Keratinocyte (primary cell): Measurements from ENCODE around the gene EEA1. TPM values are rescaled to one million over a fixed set of nuclear protein-coding genes. Genes with fewer than 3 reads are reported as not detected.

Source experiments
- DNase-seq: peaks from one replicate; pipeline ENCODE4 v3.0.0-alpha.2; 2011; ENCODE audit warnings: low read depth, missing footprints, low spot score
- FAIRE-seq: peaks from 2 replicates; lab custom pipeline; 2011; peaks lifted over from hg19 to GRCh38; lab: Jason Lieb, UNC
- H2AFZ ChIP-seq: 2 replicates; pipeline ENCODE4 v1.6.0; 2012; ENCODE audit warnings: low read length, control low read depth, inconsistent platforms; ENCODE audit not compliant: control insufficient read depth
- H3K27ac ChIP-seq: 2 replicates; pipeline ENCODE4 v1.5.1; 2011; ENCODE audit warnings: low read length; ENCODE audit not compliant: control insufficient read depth, insufficient read depth
- H3K27me3 ChIP-seq: 3 replicates; pipeline ENCODE4 v1.6.0; 2011; ENCODE audit warnings: low read length; ENCODE audit not compliant: control insufficient read depth, insufficient read depth; ENCODE audit errors: extremely low read depth
- H3K36me3 ChIP-seq, 2 experiments: 2 replicates in 1 of 2; 3 replicates in 1 of 2; pipeline ENCODE4 v1.5.1; 2011; ENCODE audit warnings: low read length in 2 of 2, mild to moderate bottlenecking in 1 of 2; ENCODE audit not compliant: control insufficient read depth in 2 of 2, insufficient read depth in 2 of 2; ENCODE audit errors: extremely low read depth in 1 of 2
- H3K4me1 ChIP-seq: 3 replicates; pipeline ENCODE4 v1.5.1; 2011; ENCODE audit warnings: low read length; ENCODE audit not compliant: control insufficient read depth, insufficient read depth; ENCODE audit errors: extremely low read depth
- H3K4me2 ChIP-seq: 3 replicates; pipeline ENCODE4 v1.6.0; 2011; ENCODE audit warnings: low read depth, low read length; ENCODE audit not compliant: control insufficient read depth, insufficient read depth; ENCODE audit errors: extremely low read depth
- H3K4me3 ChIP-seq, 3 experiments: fragments of 200-600 bp in 1 of 3; sonication (generic) in 1 of 3; 2 replicates in 2 of 3; 3 replicates in 1 of 3; pipeline ENCODE4 v1.5.1; 2011 to 2016; ENCODE audit warnings: low read length in 3 of 3, mild to moderate bottlenecking in 3 of 3, control low read depth in 2 of 3, inconsistent platforms in 1 of 3, low read depth in 1 of 3, mixed read lengths in 1 of 3, mixed run types in 1 of 3, moderate library complexity in 1 of 3; ENCODE audit not compliant: control insufficient read depth in 2 of 3, insufficient read depth in 2 of 3; ENCODE audit errors: extremely low read depth in 1 of 3
- H3K79me2 ChIP-seq: 2 replicates; pipeline ENCODE4 v1.6.0; 2012; ENCODE audit warnings: low read length; ENCODE audit not compliant: control insufficient read depth, insufficient read depth
- H3K9ac ChIP-seq: 3 replicates; pipeline ENCODE4 v1.6.0; 2011; ENCODE audit warnings: low read length; ENCODE audit not compliant: control insufficient read depth, insufficient read depth; ENCODE audit errors: extremely low read depth
- H3K9me1 ChIP-seq: 3 replicates; pipeline ENCODE4 v1.6.0; 2011; ENCODE audit warnings: low read length; ENCODE audit not compliant: control insufficient read depth, insufficient read depth; ENCODE audit errors: extremely low read depth
- H3K9me3 ChIP-seq: 2 replicates; pipeline ENCODE4 v1.5.1; 2012; ENCODE audit warnings: low read depth, low read length; ENCODE audit not compliant: control insufficient read depth
- H4K20me1 ChIP-seq: 3 replicates; pipeline ENCODE4 v1.6.0; 2011; ENCODE audit warnings: low read length; ENCODE audit not compliant: control insufficient read depth, insufficient read depth; ENCODE audit errors: extremely low read depth
- EZH2 ChIP-seq: IDR thresholded peaks from one replicate; pipeline ENCODE4 v1.6.1; 2012; ENCODE audit warnings: inconsistent platforms, mild to moderate bottlenecking, low read length, moderate library complexity
- dilution Hi-C: fragments of 300-500 bp; cut with MboI; formaldehyde crosslinking; loops from one replicate; pipeline ENCODE4 v1.7.0; 2020; ENCODE audit warnings: low sequenced_read_pairs; ENCODE audit not compliant: extremely low pct_ligation_motif_present
- polyA plus RNA-seq, 5 experiments: library from polyadenylated mRNA; depleted of rRNA in 3 of 5; stranded (reverse) in 3 of 5; stranded (forward) in 1 of 5; unstranded in 1 of 5; fragments of >200 nt; gene quantifications; 1 replicate in 1 of 5; 2 replicates in 3 of 5; 3 replicates in 1 of 5; pipeline versions ENCODE4 v1.2.1 to v1.2.3, GENCODE V29; 2011 to 2012; ENCODE audit warnings: missing spikeins in 2 of 5, low read depth in 1 of 5, low replicate concordance in 1 of 5
- TF ChIP-seq, protein P1 (sequence below), 3 experiments: IDR thresholded peaks in 1 of 3; conservative IDR thresholded peaks in 1 of 3; optimal IDR thresholded peaks in 1 of 3; 2 replicates in 2 of 3; 3 replicates in 1 of 3; pipeline versions ENCODE3 to v1.5.1; 2011; ENCODE audit warnings: low read length in 3 of 3, mild to moderate bottlenecking in 3 of 3, moderate library complexity in 2 of 3, control low read depth in 1 of 3, inconsistent platforms in 1 of 3; ENCODE audit not compliant: insufficient read depth in 2 of 3; ENCODE audit errors: extremely low read depth in 1 of 3

Gene EEA1
- polyA plus RNA-seq, 1 donor (not counting 4 experiments of a cell fraction or from before 2014, with no cell fraction given), result 14.3 TPM

DNA sequence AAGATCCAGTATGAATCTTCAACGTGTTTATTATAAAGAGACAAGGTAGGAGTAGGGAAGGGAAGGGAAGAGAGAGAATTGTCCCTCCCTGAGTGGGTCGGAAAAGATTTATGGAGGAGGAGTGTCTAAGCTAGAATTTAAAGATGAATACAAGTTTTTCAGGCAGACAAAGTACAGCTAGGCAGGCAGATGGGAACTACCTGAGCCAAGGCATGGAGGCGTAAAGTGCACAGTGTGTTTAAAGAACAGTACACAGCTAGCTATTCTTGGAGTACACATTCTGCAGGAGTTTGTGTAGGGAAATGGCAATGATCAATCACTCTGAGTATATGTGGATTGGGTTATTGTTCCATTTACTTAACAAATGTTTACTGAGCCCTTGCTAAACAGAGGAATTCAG lies 206.2 kb downstream of the EEA1 start:
- Histone ChIP-seq H3K36me3 (no peaks in the 10 kb centered on the region), H3K27me3 (no peaks in the 10 kb centered on the region), H3K79me2 (no peaks in the 10 kb centered on the region), H3K9ac (no peak overlapping the region), H3K4me1 (no peaks in the 10 kb centered on the region), H3K27ac (no peak overlapping the region), H2AFZ (no peak overlapping the region), H4K20me1 (no peaks in the 10 kb centered on the region), H3K4me2 (no peak overlapping the region), H3K9me3 (no peaks in the 10 kb centered on the region), H3K9me1 (no peaks in the 10 kb centered on the region), H3K4me3 (no peak overlapping the region)
- DNase-seq (no peak), FAIRE-seq (no peak)
- no peak for TF ChIP-seq EZH2
- TF ChIP-seq, protein P1, sequence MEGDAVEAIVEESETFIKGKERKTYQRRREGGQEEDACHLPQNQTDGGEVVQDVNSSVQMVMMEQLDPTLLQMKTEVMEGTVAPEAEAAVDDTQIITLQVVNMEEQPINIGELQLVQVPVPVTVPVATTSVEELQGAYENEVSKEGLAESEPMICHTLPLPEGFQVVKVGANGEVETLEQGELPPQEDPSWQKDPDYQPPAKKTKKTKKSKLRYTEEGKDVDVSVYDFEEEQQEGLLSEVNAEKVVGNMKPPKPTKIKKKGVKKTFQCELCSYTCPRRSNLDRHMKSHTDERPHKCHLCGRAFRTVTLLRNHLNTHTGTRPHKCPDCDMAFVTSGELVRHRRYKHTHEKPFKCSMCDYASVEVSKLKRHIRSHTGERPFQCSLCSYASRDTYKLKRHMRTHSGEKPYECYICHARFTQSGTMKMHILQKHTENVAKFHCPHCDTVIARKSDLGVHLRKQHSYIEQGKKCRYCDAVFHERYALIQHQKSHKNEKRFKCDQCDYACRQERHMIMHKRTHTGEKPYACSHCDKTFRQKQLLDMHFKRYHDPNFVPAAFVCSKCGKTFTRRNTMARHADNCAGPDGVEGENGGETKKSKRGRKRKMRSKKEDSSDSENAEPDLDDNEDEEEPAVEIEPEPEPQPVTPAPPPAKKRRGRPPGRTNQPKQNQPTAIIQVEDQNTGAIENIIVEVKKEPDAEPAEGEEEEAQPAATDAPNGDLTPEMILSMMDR (optimal IDR thresholded peaks at IDR 0.05 in 1 of 3, IDR thresholded peaks at IDR 0.05 in 1 of 3, conservative IDR thresholded peaks at IDR 0.05 in 1 of 3; ENCODE audit: extremely low read depth in 1 of 3, insufficient read depth in 2 of 3, low read length in 3 of 3), result no peak
- dilution Hi-C loops, result no loop called here

DNA sequence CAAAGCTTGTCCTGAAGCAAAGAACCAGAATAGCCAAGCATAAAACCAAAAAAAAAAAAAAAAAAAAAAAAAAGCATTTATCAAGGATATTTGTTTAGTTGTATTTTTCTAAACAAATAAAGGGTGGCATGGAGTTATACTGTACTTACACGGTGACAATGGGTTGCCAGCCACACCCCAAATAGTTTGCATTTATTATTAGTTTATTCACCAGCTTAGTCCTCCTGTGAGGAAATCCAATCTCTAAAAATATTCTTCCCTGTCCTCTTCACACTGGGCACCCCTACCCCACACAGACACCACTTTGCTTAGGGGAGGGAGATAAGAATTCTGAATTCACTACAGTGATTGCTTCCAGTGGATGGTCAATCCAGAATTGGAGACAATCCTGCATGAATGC lies 207.4 kb downstream of the EEA1 start:
- no peak overlapping the region for H3K9ac ChIP-seq
- no peak for DNase-seq
- H3K9me1 ChIP-seq, result no peaks in the 10 kb centered on the region
- TF ChIP-seq, protein P1 (optimal IDR thresholded peaks at IDR 0.05 in 1 of 3, IDR thresholded peaks at IDR 0.05 in 1 of 3, conservative IDR thresholded peaks at IDR 0.05 in 1 of 3; ENCODE audit: extremely low read depth in 1 of 3, insufficient read depth in 2 of 3, low read length in 3 of 3), result no peak
- TF ChIP-seq EZH2, result no peak
- H3K36me3 ChIP-seq, result no peaks in the 10 kb centered on the region
- FAIRE-seq, result no peak
- no peak overlapping the region for H2AFZ ChIP-seq
- H3K9me3 ChIP-seq, result no peaks in the 10 kb centered on the region
- dilution Hi-C loops, result no loop called here
- no peak overlapping the region for H3K4me2 ChIP-seq
- H4K20me1 ChIP-seq, result no peaks in the 10 kb centered on the region
- H3K4me3 ChIP-seq, result no peak overlapping the region
- H3K79me2 ChIP-seq, result no peaks in the 10 kb centered on the region
- H3K4me1 ChIP-seq, result no peaks in the 10 kb centered on the region
- H3K27me3 ChIP-seq, result no peaks in the 10 kb centered on the region
- no peak overlapping the region for H3K27ac ChIP-seq
